HG03469 (cell line): ENCODE results near the gene COL26A1.
A peak's percentile ranks its signal among the peaks of the same experiment; 100 is the strongest.

Experiments
- ATAC-seq: cut with Tn5 transposase; IDR thresholded peaks from one replicate; pipeline ENCODE4 v1.9.1; 2021; ENCODE audit warnings: mild to moderate bottlenecking, moderate library complexity, moderate number of reproducible peaks; ENCODE audit not compliant: unreplicated experiment

COL26A1 gene

DNA sequence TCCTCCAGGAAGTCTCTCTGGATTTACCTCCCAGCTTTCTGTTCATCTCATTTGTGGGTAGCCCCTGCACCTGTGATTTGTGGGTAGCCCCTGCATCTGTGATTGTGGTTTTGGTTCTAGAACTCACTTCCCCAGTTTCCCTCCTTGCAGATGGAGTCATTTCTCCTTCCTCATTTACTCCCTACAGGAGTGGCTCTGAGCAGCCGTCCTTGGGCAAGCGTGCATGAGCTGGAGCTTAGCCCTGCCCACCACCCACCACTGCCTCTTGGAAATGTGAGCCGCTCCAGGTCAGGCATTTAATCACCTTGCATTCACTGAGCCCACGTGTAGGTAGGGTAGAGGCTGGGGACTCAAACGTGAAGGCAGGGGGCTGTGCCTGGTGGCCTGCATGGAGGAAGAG, 8.2 kb downstream of the COL26A1 start:
- ATAC-seq, result no peak

GRCh38 chr7:101373812-101374614, 11.3 kb downstream of the COL26A1 start:
- no peak for ATAC-seq

DNA sequence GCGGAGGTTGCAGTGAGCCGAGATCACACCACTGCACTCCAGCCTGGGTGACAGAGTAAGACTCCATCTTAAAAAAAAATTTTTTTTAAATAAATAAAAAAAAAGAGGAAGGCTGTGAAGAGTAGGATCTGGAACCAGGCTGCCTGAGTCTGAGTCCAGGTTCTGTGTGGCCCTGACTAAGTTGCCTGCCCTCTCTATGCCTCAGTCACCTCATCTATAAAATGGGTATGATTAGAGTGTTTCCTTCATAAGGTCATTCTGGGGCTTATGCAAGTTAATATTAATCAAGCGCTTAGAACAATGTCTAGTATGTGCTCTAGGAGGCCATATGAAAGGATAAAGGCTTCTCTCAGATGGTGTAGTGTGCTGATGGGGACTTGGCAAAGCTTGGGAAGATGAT, 12.3 kb downstream of the COL26A1 start:
- ATAC-seq, result no peak

DNA sequence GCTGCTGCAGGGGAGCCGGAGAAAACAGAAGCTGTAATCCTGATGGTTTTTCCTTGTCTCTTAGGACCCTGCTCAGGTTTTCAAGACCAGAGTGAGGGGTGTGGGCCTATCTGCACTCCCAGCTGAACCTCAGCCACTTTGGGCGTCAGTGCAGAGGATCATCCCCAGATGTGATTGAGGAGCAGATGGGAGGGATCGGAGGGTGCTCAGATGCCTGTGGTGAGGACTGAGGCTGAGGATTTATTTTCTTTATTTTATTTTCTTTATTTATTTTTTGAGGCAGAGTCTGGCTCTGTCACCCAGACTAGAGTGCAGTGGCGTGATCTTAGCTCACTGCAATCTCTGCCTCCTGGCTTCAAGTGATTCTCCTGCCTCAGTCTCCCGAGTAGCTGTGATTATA, 13.9 kb downstream of the COL26A1 start:
- ATAC-seq, result no peak

GRCh38 chr7:101377189-101377736, 14.6 kb downstream of the COL26A1 start:
- ATAC-seq, result no peak

DNA sequence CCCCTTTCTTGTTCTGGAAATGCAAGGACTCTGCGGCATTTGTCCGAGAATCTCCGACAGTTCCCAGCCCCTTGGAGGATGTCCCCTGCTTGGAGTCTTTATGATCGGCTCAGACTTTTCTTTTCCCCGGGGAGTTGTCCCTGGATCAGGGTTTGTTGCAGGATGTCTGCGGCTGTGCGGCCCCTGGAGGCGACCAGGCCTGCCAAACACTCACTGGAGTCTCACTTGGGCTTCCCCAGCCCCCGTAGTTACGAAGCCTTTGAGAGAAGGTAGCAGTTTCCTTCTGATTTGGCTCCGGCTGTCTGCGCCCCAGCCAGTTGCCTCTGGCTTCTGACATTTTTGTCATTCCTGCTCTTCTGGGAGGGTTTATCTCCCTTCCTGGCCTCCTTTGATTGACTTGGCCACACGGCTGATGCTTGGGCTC, 16.1 kb downstream of the COL26A1 start:
- no peak for ATAC-seq

- ATAC-seq, result no peak
Measured at GRCh38 chr7:101379302-101379701, 16.6 kb downstream of the COL26A1 start.

DNA sequence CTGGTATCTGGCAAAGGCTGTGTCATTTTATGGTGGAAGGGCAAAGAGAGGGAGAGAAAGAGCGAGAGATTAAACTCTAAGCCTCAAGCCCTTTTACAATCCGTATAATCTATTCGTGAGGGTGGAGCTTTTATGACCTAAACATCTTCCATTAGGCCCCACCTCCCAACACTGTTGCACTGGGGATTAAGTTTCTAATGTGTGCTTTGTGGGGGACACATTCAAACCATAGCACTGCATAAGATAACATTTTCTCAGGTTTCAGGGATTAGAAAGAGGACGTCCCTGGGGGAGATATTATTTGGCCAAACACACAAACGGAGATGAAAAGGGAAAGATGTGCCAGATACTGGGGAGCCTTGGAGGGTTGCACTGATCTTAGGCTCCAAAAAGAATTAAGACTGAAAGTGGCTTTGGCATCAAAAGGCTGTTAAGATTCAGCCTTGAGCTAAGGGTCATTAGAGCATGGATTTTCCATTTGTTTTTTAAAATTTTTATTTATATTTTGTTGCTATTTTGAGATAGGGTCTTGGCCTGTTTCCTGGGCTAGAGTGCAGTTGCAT, 19.0 kb downstream of the COL26A1 start:
- ATAC-seq, result no peak

GRCh38 chr7:101382937-101383336, 20.3 kb downstream of the COL26A1 start:
- ATAC-seq, result no peak

DNA sequence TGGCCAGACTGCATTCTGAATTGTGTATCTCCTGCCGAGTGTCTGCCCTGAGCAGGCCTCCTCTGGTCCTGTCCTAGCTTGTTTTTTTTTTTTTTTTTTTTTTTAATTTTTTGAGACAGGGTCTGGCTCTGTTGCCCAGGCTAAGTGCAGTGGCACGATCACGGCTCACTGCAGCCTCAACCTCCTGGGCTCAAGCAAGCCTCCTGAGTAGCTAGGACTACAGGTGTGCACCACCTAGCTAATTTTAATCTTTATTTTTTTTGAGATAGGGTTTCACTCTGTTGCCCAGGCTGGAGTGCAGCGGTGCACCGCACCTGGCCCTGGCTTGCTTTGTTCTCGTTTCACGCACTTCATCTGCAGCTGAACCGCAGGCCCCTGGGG, 23.5 kb downstream of the COL26A1 start:
- ATAC-seq, result no peak

DNA sequence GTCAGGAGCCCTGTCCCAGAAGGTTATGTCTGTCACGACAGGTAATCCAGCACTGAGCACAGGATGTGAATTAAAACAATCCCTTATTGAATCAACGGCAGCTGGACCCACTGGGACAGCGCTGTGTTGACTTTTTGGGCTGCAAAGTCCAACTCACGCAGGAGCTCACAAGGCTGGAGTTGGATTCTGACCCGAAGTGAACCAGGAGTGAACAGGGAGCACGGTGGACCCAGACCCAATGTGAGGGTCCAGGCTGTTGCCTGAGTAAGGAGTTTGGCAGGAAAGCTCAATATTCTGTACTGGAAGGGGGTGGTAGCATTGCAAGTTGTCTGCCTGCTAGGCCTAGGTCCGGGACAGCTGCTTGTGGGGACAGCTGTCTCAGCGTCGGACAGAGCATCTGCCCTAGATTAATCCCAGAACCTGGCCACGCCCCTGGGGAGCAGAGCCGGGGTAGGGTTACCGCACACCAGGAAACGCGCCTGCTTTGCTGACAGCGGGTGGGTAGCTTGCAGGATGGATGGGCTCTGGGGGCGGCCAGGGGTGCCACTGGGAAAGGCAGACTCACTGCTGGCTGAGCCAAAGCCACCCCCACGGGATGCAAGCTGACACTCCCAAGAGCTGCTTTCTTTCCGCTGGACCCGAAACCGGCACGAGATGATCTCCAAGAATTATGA, 24.0 kb downstream of the COL26A1 start:
- ATAC-seq, result no peak

DNA sequence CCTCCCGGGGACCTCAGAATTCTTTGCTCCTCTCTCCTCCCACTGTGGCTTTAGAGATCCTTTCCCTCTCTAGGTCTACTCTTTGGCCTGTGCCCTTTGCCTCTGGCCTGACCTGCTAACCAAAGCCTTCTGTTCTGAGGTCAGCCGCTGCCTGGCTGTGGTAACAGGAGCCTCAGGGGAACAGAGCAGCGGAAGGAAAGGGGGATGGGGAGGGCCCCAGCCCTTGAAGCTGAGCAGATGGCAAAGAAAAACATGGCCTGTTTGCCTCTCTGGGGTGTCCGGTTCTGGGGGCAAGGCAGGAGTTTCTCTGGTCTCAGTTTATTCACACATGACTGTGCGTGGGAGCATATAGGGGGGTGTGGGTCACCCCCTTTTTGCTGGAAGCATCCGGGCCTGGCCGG, 28.2 kb downstream of the COL26A1 start:
- ATAC-seq, result peak; percentile 72

GRCh38 chr7:101391991-101392390, 29.3 kb downstream of the COL26A1 start:
- no peak for ATAC-seq

DNA sequence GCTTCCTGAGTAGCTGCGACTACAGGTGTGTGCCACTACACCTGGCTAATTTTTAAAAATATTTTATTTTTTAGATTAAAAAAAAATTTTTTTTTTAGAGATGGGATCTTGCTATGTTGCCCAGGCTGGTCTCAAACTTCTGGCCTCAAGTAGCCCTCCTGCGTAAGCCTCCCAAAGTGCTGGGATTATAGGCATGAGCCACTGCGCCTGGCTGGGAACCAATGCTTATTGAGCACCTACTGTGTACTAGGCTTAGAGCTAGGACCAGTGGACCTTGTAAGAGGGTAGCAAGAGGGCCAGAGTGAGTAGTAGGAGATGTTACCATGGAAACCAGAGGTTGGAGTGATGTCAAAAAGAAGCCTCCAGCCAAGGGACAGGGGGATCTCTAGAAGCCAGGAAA, 31.2 kb downstream of the COL26A1 start:
- ATAC-seq, result no peak

GRCh38 chr7:101395376-101395775, 32.7 kb downstream of the COL26A1 start:
- ATAC-seq, result no peak

DNA sequence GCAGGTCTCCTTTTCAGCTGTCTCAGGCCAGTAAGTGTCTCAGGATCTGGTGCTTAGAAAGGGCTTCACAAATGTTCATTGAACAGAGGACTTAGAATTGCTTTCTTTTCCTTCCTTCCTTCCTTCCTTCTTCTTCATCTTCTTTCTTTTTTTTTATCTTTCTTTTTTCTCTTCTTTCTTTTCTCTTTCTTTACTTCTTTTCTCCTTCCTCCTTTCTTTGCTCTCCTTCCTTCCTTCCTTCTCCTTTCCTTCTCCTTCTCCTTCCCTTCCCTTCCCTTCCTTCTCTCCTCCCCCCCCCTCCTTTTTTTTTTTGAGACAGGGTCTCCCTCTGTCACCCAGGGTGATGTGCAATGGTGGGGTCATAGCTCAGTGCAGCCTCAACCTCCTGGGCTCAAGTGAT, 34.6 kb downstream of the COL26A1 start:
- no peak for ATAC-seq

DNA sequence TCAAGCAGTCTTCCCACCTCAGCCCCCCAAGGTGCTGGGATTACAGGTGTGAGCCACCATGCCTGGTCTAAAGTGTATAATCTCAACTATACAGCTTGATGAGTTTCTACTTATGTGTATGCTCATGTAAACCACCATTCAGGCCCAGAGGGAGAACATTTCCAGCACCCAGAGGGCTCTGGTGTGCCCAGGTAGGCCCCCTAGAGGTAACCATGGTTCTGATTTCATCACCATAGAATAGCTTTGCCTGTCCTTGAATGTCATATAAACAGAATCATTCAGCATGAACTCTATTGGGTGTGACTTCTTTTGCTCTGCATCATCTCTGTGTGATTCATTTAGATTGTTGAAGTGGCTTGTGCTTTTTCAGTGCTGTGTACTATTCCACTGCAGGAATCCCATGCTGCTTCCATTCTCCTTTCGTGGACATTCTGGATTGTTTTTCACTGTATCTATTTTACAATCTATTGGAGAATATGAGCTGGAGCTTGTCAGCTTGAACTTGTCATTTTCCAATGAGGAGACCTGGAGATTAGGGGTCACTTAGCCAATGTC, 35.2 kb downstream of the COL26A1 start:
- no peak for ATAC-seq

GRCh38 chr7:101398396-101399289, 36.0 kb downstream of the COL26A1 start:
- no peak for ATAC-seq

DNA sequence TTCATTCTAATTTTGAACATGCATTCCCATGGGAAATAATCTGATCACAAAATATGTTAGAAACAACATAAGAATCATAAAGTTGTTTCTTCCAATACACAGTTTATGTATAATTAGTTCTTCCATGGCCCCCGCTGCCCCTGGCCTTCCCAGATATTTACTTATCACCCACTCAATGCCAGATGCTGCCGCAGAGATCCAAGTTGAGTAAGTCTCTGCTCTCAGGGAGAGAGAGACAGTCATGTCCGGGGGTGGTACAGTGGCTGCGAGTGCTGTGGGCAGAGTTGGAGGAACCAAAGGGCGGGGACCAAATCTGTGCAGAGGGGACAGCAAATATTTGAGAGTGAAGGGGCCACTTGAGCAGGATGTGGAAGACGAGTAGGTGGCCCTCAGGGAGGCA, 37.1 kb downstream of the COL26A1 start:
- ATAC-seq, result no peak

DNA sequence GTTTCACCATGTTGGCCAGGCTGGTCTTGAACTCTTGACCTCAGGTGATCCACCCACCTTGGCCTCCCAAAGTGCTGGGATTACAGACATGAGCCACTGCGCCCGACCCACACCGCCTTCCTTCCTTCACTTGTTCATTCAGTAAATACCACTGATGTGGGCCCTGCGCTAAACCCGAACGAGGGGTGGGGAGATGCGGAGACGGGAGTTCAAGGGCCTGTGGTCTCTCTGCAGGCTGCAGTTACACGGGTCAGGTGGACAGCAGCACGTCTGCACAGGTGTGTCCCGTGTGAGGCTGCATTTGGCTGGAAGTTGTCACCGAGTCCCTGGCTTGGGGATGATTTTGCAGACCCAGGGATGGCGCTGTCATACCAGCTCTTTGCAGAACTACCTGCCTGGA, 38.1 kb downstream of the COL26A1 start:
- ATAC-seq, result no peak
